HepG2 (cell line): ENCODE measurements around the gene KIAA0825. TPM values are rescaled to one million over a fixed set of nuclear protein-coding genes. Genes with fewer than 3 reads are reported as not detected.

Source experiments
- ARID4A ChIP-seq: sonication (generic); formaldehyde crosslinking; IDR thresholded peaks from 2 replicates; pipeline ENCODE4 v1.5.0; 2020; ENCODE audit warnings: mild to moderate bottlenecking, missing genetic modification reagents, borderline replicate concordance
- CREB1 ChIP-seq, 2 experiments: fragments of 450-650 bp in 1 of 2; IDR thresholded peaks; 2 replicates each; pipeline ENCODE4 v1.6.1; 2016 to 2017; ENCODE audit warnings: control low read depth in 1 of 2, mild to moderate bottlenecking in 1 of 2, missing compliant biosample characterization in 1 of 2, missing genetic modification characterization in 1 of 2
- KDM2A ChIP-seq: sonication (generic); formaldehyde crosslinking; IDR thresholded peaks from 2 replicates; pipeline ENCODE4 v1.4.0; 2020; ENCODE audit warnings: low read depth, missing genetic modification reagents, borderline replicate concordance
- MBNL3 ChIP-seq: fragments of 250-450 bp; sonication (Bioruptor Pico); conservative IDR thresholded peaks from 2 replicates; pipeline ENCODE4 v1.8.0; 2022; ENCODE audit warnings: mild to moderate bottlenecking, inconsistent platforms
- MED1 ChIP-seq: sonication (generic); formaldehyde crosslinking; IDR thresholded peaks from 2 replicates; pipeline ENCODE4 v1.4.0; 2020; ENCODE audit warnings: missing genetic modification reagents
- MTF1 ChIP-seq: sonication (generic); formaldehyde crosslinking; IDR thresholded peaks from 2 replicates; pipeline ENCODE4 v1.5.0; 2020; ENCODE audit warnings: missing genetic modification reagents
- MXI1 ChIP-seq: IDR thresholded peaks from 3 replicates; pipeline ENCODE4 v1.6.1; 2012; ENCODE audit warnings: low read depth, low read length, inconsistent platforms, borderline replicate concordance
- MYC ChIP-seq: sonication (generic); formaldehyde crosslinking; IDR thresholded peaks from 2 replicates; pipeline ENCODE4 v1.9.0; 2021; ENCODE audit warnings: missing genetic modification reagents, borderline replicate concordance
- PCBP1 ChIP-seq: fragments of 200-400 bp; formaldehyde crosslinking; IDR thresholded peaks from 2 replicates; pipeline ENCODE4 v1.6.1; 2017; ENCODE audit warnings: mild to moderate bottlenecking, low read depth, low read length, borderline replicate concordance
- SRY ChIP-seq: sonication (generic); formaldehyde crosslinking; IDR thresholded peaks from 2 replicates; pipeline ENCODE4 v1.8.0; 2022; ENCODE audit warnings: mild to moderate bottlenecking, missing genetic modification reagents
- SUZ12 ChIP-seq: fragments of 150-350 bp; IDR thresholded peaks from 2 replicates; pipeline ENCODE4 v1.6.1; 2014; ENCODE audit warnings: low read depth, low read length
- XRCC5 ChIP-seq: fragments of 200-400 bp; formaldehyde crosslinking; optimal IDR thresholded peaks from 2 replicates; pipeline ENCODE3; 2017; ENCODE audit warnings: mild to moderate bottlenecking, low read length
- ZNF263 ChIP-seq: sonication (generic); formaldehyde crosslinking; IDR thresholded peaks from 2 replicates; pipeline ENCODE4 v1.4.0; 2020; ENCODE audit warnings: missing genetic modification reagents
- ZNF280D ChIP-seq: sonication (generic); formaldehyde crosslinking; IDR thresholded peaks from 2 replicates; pipeline ENCODE4 v1.5.1; 2020; ENCODE audit warnings: mild to moderate bottlenecking, missing genetic modification reagents
- ZNF335 ChIP-seq: sonication (generic); formaldehyde crosslinking; IDR thresholded peaks from 2 replicates; pipeline ENCODE4 v1.4.0; 2020; ENCODE audit warnings: missing genetic modification reagents
- ZNF430 ChIP-seq: sonication (generic); formaldehyde crosslinking; IDR thresholded peaks from 2 replicates; pipeline ENCODE4 v1.9.0; 2021; ENCODE audit warnings: mild to moderate bottlenecking, missing genetic modification reagents
- polyA plus RNA-seq, 8 experiments: library from polyadenylated mRNA; depleted of rRNA in 3 of 8; stranded (reverse) in 7 of 8; unstranded in 1 of 8; fragments of >200 nt; fragmentation: Illumina TruSeq in 4 of 8; extraction: Trizol in 4 of 8; gene quantifications; 2 replicates each; pipeline versions ENCODE4 v1.2.1 to v1.2.3, GENCODE V29; 2011 to 2016; ENCODE audit warnings: low read depth in 4 of 8, missing spikeins in 1 of 8, mixed read lengths in 1 of 8; ENCODE audit not compliant: insufficient read depth in 1 of 8
- total RNA-seq, 5 experiments: library from RNA; depleted of rRNA; stranded (reverse); fragments of >200 nt; fragmentation: Illumina TruSeq; extraction: Trizol; gene quantifications; 2 replicates each; pipeline ENCODE4 v1.2.3, GENCODE V29; 2016; ENCODE audit warnings: low read depth in 1 of 5
- TF ChIP-seq, protein P1 (sequence below): sonication (generic); formaldehyde crosslinking; IDR thresholded peaks from 2 replicates; pipeline ENCODE4 v1.8.0; 2022; ENCODE audit warnings: missing genetic modification reagents, low read depth, mild to moderate bottlenecking, borderline replicate concordance
- TF ChIP-seq, protein P2 (sequence below): sonication (generic); formaldehyde crosslinking; IDR thresholded peaks from 2 replicates; pipeline ENCODE4 v1.5.0; 2020; ENCODE audit warnings: missing genetic modification reagents

Gene KIAA0825
- total and polyA plus RNA-seq, 2 of the 13 experiments (the other 11 are each of a cell fraction or from before 2014, with no cell fraction given) = 0.05 to 0.51 TPM

DNA sequence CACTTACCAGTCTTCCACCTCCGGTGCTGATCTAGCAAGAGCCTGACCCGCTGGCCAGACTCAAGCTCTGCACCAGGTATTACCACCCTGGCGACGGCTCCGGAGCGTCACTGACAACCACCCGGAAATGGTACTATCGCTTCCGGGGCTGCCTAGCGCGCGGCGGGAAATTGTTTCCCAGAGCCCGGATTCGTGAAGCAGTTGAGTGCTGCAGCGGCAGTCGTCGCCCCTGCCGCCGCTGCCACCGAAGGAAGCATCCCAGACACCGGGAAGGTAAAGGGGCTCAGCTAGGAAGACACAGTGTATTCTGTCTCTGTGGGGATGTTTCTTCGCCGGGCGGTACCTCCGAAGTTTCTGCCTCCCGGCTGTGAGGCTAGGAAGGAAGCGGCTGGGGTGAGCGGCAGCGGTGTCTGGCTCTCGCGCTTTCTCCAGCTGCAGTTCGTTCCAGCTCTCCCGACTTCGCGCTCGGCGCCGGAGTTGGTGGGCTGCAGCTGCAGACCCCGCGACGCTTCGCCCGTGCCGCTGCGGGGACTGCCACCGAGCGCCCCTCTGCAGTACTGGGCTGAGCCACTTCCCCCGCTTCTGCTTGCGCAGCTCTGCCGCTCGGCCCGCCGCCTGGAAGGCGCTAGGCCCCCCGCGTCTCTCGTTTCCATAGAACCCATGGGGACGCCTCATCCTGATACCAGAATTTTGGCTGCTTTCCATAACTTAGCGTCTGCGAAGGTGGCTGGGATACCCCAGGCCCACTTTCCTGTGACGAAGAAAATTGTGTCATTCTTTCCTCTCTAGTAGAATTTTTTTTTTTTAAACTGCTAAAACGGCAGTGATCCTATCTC, at the start of gene KIAA0825, which contains the start of gene SLF1 (continued):
- TF ChIP-seq KDM2A (peak; percentile 84), MED1 (peak; percentile 15; the same call in 1 of the 2 replicates), MTF1 (CRISPR knock-in tag) (no peak), CREB1 (IDR thresholded peaks at IDR 0.05) (0 out of 2 replicates have a peak, but pooled peaks have one; percentile 50), CREB1 (CRISPR knock-in tag; IDR thresholded peaks at IDR 0.05) (peak; percentile 70), SRY (CRISPR knock-in tag) (0 out of 2 replicates have a peak, but pooled peaks have one; percentile 32), ZNF430 (CRISPR knock-in tag) (0 out of 2 replicates have a peak, but pooled peaks have one; percentile 45), ZNF263 (CRISPR knock-in tag) (peak; percentile 15; the same call in 1 of the 2 replicates), MBNL3 (CRISPR knock-in tag) (no peak), ARID4A (CRISPR knock-in tag) (peak; percentile 99), ZNF280D (CRISPR knock-in tag) (no peak), ZNF335 (CRISPR knock-in tag) (0 out of 2 replicates have a peak, but pooled peaks have one; percentile 28), SUZ12 (no peak), PCBP1 (no peak), MXI1 (peak; percentile 91; the same call in 2 of the 3 replicates), XRCC5 (peak; percentile 41), MYC (CRISPR knock-in tag) (peak; percentile 46; the same call in 1 of the 2 replicates)
- TF ChIP-seq, protein P1, sequence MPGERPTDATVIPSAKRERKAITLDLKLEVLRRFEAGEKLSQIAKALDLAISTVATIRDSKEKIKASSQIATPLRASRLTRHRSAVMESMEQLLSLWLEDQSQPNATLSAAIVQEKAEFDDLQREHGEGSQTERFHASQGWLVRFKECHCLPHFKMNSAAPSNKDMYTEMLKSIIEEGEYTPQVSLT (CRISPR knock-in tag) = no peak
- TF ChIP-seq, protein P2, sequence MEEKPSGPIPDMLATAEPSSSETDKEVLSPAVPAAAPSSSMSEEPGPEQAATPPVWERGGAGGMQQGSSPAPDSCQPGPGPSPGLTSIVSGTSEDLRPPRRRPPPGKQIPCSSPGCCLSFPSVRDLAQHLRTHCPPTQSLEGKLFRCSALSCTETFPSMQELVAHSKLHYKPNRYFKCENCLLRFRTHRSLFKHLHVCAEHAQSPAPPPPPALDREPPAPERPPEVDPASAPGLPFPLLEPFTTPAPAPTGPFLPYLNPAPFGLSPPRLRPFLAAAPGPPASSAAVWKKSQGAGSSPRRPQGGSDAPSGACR (CRISPR knock-in tag) = peak; percentile 79; the same call in 1 of the 2 replicates
